ENCODE measurements around the gene OR10AD1.
"Not testable (repeated sequence)": the region's sequence is repeated elsewhere in the genome, so short reads cannot be mapped to it uniquely, and the experiment has no call there.

Gene OR10AD1

DNA sequence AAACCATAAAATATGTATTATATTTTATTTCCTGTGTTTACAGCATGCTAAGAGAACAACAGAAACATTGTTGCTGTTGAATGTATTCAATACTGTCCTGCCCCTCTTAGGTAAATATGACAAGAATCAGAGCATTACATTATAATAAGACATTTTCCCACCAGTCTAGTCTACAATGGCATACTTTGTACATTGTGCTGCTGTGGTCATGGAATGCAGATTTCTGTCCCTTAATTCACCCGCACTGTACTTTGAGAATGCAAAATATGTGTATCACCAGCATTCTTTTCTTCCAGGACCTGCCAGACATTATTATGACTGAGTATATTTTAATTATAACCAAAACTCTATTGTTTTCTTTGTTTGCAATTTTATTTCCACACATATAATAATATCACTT, 16.5 kb upstream of the OR10AD1 start:
- TF ChIP-seq, protein P1, sequence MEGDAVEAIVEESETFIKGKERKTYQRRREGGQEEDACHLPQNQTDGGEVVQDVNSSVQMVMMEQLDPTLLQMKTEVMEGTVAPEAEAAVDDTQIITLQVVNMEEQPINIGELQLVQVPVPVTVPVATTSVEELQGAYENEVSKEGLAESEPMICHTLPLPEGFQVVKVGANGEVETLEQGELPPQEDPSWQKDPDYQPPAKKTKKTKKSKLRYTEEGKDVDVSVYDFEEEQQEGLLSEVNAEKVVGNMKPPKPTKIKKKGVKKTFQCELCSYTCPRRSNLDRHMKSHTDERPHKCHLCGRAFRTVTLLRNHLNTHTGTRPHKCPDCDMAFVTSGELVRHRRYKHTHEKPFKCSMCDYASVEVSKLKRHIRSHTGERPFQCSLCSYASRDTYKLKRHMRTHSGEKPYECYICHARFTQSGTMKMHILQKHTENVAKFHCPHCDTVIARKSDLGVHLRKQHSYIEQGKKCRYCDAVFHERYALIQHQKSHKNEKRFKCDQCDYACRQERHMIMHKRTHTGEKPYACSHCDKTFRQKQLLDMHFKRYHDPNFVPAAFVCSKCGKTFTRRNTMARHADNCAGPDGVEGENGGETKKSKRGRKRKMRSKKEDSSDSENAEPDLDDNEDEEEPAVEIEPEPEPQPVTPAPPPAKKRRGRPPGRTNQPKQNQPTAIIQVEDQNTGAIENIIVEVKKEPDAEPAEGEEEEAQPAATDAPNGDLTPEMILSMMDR (IDR thresholded peaks at IDR 0.05; ENCODE audit: low read depth, low read length), result no peak
- H3K4me3 ChIP-seq (ENCODE audit: low read depth, low read length), result no peak overlapping the region

DNA sequence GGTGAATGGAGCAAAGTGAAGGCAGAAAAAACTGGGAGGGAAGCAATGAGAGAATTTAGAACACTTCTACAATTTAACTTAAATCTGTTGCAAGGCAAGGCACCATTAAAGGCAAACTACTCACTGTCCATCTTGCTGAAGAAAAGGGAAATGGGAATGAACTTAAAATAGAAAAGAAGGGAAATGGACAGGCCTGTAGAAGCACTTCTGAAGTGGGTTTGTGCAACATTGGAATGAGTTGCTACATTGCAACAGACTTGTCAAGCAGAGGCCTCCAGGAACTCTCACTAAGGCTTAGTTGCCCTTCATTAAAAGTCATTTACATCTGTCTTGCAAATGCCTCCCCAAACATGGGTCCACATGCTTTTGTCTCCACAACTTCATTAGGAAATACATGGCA, 13.7 kb upstream of the OR10AD1 start:
- no peak overlapping the region for H3K4me3 ChIP-seq (ENCODE audit: low read depth, low read length)
- TF ChIP-seq, protein P1 (IDR thresholded peaks at IDR 0.05; ENCODE audit: low read depth, low read length), result no peak

DNA sequence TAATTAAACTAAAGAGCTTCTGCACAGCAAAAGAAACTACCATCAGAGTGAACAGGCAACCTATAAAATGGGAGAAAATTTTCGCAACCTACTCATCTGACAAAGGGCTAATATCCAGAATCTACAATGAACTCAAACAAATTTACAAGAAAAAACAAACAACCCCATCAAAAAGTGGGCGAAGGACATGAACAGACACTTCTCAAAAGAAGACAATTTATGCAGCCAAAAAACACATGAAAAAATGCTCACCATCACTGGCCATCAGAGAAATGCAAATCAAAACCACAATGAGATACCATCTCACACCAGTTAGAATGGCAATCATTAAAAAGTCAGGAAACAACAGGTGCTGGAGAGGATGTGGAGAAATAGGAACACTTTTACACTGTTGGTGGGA, 6.4 kb upstream of the OR10AD1 start:
- H3K4me3 ChIP-seq (ENCODE audit: low read depth, low read length), result not testable (repeated sequence)

DNA sequence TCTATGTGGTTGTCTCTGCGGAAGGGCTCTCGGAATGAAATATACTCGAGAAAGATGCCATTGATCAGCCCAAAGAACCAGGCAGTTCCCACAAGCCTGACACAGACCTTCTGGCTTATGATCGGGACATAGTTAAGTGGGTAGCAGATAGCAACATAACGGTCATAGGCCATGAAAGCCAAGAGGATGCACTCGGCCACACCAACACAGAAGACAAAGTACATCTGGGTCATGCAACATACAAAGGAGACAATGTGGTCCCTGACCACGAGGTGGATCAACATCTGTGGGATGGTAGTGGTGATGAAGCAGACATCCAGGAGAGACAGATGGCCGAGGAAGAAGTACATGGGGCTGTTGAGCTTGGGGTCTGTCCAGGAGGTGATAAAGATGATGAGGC, 326 bp downstream of the OR10AD1 start:
- H3K4me3 ChIP-seq (ENCODE audit: low read depth, low read length), result no peak overlapping the region
- TF ChIP-seq, protein P1 (IDR thresholded peaks at IDR 0.05; ENCODE audit: low read depth, low read length), result no peak

DNA sequence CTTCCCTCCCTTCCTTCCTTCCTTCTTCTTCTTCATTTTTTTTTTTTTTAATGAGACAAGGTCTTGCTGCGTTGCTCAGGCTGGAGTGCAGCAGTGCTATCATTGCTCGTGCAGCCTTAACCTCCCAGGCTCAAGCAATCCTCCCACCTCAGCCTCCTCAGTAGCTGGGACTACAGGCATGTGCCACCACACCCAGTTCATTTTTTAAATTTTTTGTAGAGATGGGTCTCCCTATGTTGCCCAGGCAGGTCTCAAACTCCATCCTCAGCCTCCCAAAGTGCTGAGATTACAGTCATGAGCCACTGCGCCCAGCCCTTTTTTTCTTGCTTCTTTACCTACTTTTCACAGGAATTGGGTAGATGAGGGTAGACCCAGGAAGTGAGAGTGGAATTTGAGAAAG, 1.6 kb downstream of the OR10AD1 start:
- TF ChIP-seq, protein P1 (IDR thresholded peaks at IDR 0.05; ENCODE audit: low read depth, low read length), result no peak
- H3K4me3 ChIP-seq (ENCODE audit: low read depth, low read length), result no peak overlapping the region

DNA sequence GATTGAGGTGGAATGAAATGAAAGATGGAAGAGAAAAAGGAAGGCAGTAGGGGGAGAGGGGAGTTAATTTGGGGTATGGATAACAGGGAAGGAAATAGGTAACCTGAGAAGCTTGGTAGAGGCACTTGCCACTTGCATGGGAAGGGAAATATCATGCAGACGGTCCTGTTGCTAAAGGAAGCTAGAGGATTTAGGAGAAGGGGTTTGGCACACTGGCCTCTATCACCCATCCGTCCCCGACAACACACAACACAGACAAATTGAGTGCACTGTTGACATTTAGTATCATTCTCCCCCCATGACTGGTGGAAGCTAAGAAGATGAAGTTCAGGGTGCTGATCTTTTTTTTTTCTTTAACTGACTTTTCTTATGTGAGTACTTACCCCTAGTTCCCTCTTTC, 2.0 kb downstream of the OR10AD1 start:
- TF ChIP-seq, protein P1 (IDR thresholded peaks at IDR 0.05; ENCODE audit: low read depth, low read length), result no peak
- no peak overlapping the region for H3K4me3 ChIP-seq (ENCODE audit: low read depth, low read length)

DNA sequence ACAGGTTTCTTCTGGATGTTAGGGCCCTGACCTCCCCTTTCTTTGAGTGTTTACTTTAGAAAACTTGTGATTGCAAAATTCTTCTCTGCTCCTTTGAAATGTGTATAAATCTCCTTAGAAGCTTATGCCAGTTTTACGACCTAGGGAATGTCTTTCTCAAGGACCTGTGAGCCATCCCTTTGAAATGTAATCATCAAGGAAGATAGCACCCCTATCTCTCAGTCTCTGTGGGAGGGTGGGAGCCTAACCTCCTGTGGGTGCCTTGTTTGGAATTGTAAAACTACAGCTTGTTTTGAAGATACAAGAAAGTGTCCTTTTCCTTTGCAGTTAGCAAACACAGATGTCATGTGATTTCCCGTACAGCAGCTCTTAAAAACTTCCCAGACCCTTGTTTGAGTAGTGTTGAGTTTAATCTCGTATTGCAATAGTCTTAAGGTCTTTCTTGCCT, 3.3 kb downstream of the OR10AD1 start:
- TF ChIP-seq, protein P1 (IDR thresholded peaks at IDR 0.05; ENCODE audit: low read depth, low read length), result no peak
- H3K4me3 ChIP-seq (ENCODE audit: low read depth, low read length), result no peak overlapping the region

DNA sequence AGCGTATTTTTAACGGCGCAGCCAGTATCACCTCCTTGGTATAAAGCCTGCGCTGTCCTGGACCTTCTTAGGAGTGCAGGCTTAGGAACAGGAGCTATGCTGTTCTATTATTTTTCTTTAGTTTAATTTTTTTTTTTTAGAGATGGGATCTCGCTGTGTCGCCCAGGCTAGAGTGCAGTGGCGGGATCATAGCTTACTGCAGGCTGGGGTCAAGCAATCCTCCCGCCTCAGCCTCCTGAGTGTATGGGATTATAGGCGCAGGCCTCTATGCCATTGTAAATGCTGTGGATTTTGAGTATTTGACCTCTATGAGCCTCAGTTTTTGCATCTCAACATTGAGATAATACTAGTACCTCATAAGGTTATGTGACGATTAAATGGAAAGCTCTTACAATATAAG, 4.1 kb downstream of the OR10AD1 start:
- no peak overlapping the region for H3K4me3 ChIP-seq (ENCODE audit: low read depth, low read length)
- TF ChIP-seq, protein P1 (IDR thresholded peaks at IDR 0.05; ENCODE audit: low read depth, low read length), result no peak

Data from WI38 (cell line).